Lower lobe of right lung (tissue), 2 donors: Measurements from ENCODE around the gene MAP3K2. TPM values are rescaled to one million over a fixed set of nuclear protein-coding genes. Genes with fewer than 3 reads are reported as not detected.

ENCODE experiments used
- ATAC-seq, 2 donors: fragments of 200-7000 bp; cut with Tn5 transposase; one replicate each; pipeline ENCODE4 v1.9.1; 2020 to 2022; ENCODE audit warnings: mild to moderate bottlenecking in 2 of 2, moderate library complexity in 2 of 2
- DNase-seq: peaks from one replicate; pipeline ENCODE4 v3.0.0-alpha.2; 2020
- H3K27ac ChIP-seq: fragments of 200-600 bp; one replicate; pipeline ENCODE4 v1.8.0; 2022
- H3K27me3 ChIP-seq: fragments of 200-600 bp; one replicate; pipeline ENCODE4 v1.8.0; 2022; ENCODE audit warnings: low read depth
- H3K36me3 ChIP-seq: fragments of 200-600 bp; one replicate; pipeline ENCODE4 v1.8.0; 2022; ENCODE audit warnings: mild to moderate bottlenecking
- H3K4me1 ChIP-seq: fragments of 200-600 bp; one replicate; pipeline ENCODE4 v1.8.0; 2022
- H3K4me3 ChIP-seq: fragments of 200-600 bp; one replicate; pipeline ENCODE4 v1.8.0; 2022; ENCODE audit warnings: mild to moderate bottlenecking
- H3K9me3 ChIP-seq: fragments of 200-600 bp; one replicate; pipeline ENCODE4 v1.8.0; 2022
- CTCF ChIP-seq: fragments of 200-600 bp; IDR thresholded peaks from one replicate; pipeline ENCODE4 v1.8.0; 2022; ENCODE audit warnings: antibody characterized with exemption, mild to moderate bottlenecking
- intact Hi-C: fragments of 100-400 bp; cut with DNase I; formaldehyde crosslinking; loops from one replicate; pipeline ENCODE4 v1.11.0; 2022
- total RNA-seq: library from RNA; stranded (reverse); fragmentation: NEBNext Ultra II Directional; extraction: Animal tissue kit (Norgen Biotek cat#: 25700); gene quantifications from one replicate; pipeline ENCODE4 v1.2.1, GENCODE V29; 2021
- donor health status: DM: no; HTN: yes; CAD: no; lungs with severe emphysema.

Gene MAP3K2
- total RNA-seq, 1 donor from 2014 or later, result 78.4 TPM

GRCh38 chr2:127379712-127380355 is 7.9 kb downstream of the MAP3K2 start:
- intact Hi-C loops, result no loop called here
- peaks cover 28% of the 10 kb centered on the region for H3K4me1 ChIP-seq
- no peaks in the 10 kb centered on the region for H3K36me3 ChIP-seq
- no peaks in the 10 kb centered on the region for H3K27me3 ChIP-seq
- no peak for TF ChIP-seq CTCF
- ATAC-seq (no peak), DNase-seq (no peak)
- H3K27ac ChIP-seq, result no peak overlapping the region
- no peaks in the 10 kb centered on the region for H3K9me3 ChIP-seq
- H3K4me3 ChIP-seq, result no peak overlapping the region

GRCh38 chr2:127378720-127379119 is 9.1 kb downstream of the MAP3K2 start:
- intact Hi-C loops, result no loop called here

GRCh38 chr2:127377262-127377661 is 10.5 kb downstream of the MAP3K2 start:
- Histone ChIP-seq H3K27me3 (no peaks in the 10 kb centered on the region), H3K9me3 (peaks cover 17% of the 10 kb centered on the region), H3K27ac (no peak overlapping the region), H3K4me1 (peaks cover 19% of the 10 kb centered on the region), H3K4me3 (no peak overlapping the region), H3K36me3 (no peaks in the 10 kb centered on the region)
- no peak for DNase-seq
- no peak for TF ChIP-seq CTCF
- intact Hi-C loops, result no loop called here
- no peak for ATAC-seq

More at GRCh38 chr2:127378720-127379119, 9.1 kb downstream of the MAP3K2 start:
- Histone ChIP-seq H3K27me3 (no peaks in the 10 kb centered on the region), H3K27ac (no peak overlapping the region), H3K36me3 (no peaks in the 10 kb centered on the region), H3K4me3 (no peak overlapping the region), H3K9me3 (peaks cover 7% of the 10 kb centered on the region), H3K4me1 (peaks cover 24% of the 10 kb centered on the region)
- ATAC-seq (no peak), DNase-seq (no peak)
- TF ChIP-seq CTCF, result no peak

GRCh38 chr2:127376257-127376656 is 11.5 kb downstream of the MAP3K2 start:
- H3K4me1 ChIP-seq, result peaks cover 17% of the 10 kb centered on the region
- TF ChIP-seq CTCF, result no peak
- no peaks in the 10 kb centered on the region for H3K27me3 ChIP-seq
- DNase-seq (no peak), ATAC-seq (no peak)
- H3K27ac ChIP-seq, result no peak overlapping the region
- peaks cover 17% of the 10 kb centered on the region for H3K9me3 ChIP-seq
- H3K4me3 ChIP-seq, result no peak overlapping the region
- no peaks in the 10 kb centered on the region for H3K36me3 ChIP-seq
- intact Hi-C loops, result no loop called here

GRCh38 chr2:127373362-127374083 is 14.3 kb downstream of the MAP3K2 start:
- intact Hi-C loops, result no loop called here
- DNase-seq (no peak), ATAC-seq (no peak)
- no peaks in the 10 kb centered on the region for H3K27me3 ChIP-seq
- no peak overlapping the region for H3K4me3 ChIP-seq
- H3K4me1 ChIP-seq, result peaks cover 4% of the 10 kb centered on the region
- no peak for TF ChIP-seq CTCF
- H3K36me3 ChIP-seq, result no peaks in the 10 kb centered on the region
- peaks cover 17% of the 10 kb centered on the region for H3K9me3 ChIP-seq
- no peak overlapping the region for H3K27ac ChIP-seq
